ENCODE data around the gene RAB35. TPM values are rescaled to one million over a fixed set of nuclear protein-coding genes. Genes with fewer than 3 reads are reported as not detected.

Gene RAB35
- total RNA-seq, 1 donor from 2014 or later, result 44.4 TPM

- Mint-ChIP-seq H3K36me3 (ENCODE audit: low read depth) (peaks cover 63% of the 10 kb centered on the region), H3K9me3 (ENCODE audit: low read depth) (no peaks in the 10 kb centered on the region), H3K27ac (ENCODE audit: unreplicated experiment) (no peak overlapping the region), H3K4me1 (ENCODE audit: low read depth) (peaks cover 16% of the 10 kb centered on the region), H3K4me3 (ENCODE audit: unreplicated experiment) (no peak overlapping the region), H3K27me3 (ENCODE audit: low read depth) (no peaks in the 10 kb centered on the region)
- DNase-seq (ENCODE audit: low spot score), result no peak
- no peak for TF ChIP-seq CTCF (IDR thresholded peaks at IDR 0.05)
Measured at GRCh38 chr12:120140603-120141002, 24.1 kb upstream of the RAB35 start.

GRCh38 chr12:120139958-120140357 is 23.4 kb upstream of the RAB35 start:
- peaks cover 63% of the 10 kb centered on the region for H3K36me3 Mint-ChIP-seq (ENCODE audit: low read depth)
- TF ChIP-seq CTCF (IDR thresholded peaks at IDR 0.05), result no peak
- H3K27ac Mint-ChIP-seq (ENCODE audit: unreplicated experiment), result no peak overlapping the region
- peaks cover 16% of the 10 kb centered on the region for H3K4me1 Mint-ChIP-seq (ENCODE audit: low read depth)
- no peak for DNase-seq (ENCODE audit: low spot score)
- H3K27me3 Mint-ChIP-seq (ENCODE audit: low read depth), result no peaks in the 10 kb centered on the region
- H3K4me3 Mint-ChIP-seq (ENCODE audit: unreplicated experiment), result no peak overlapping the region
- no peaks in the 10 kb centered on the region for H3K9me3 Mint-ChIP-seq (ENCODE audit: low read depth)

GRCh38 chr12:120138366-120138765 is 21.8 kb upstream of the RAB35 start:
- Mint-ChIP-seq H3K4me1 (ENCODE audit: low read depth) (peaks cover 16% of the 10 kb centered on the region), H3K27me3 (ENCODE audit: low read depth) (no peaks in the 10 kb centered on the region), H3K27ac (ENCODE audit: unreplicated experiment) (no peak overlapping the region), H3K4me3 (ENCODE audit: unreplicated experiment) (no peak overlapping the region), H3K9me3 (ENCODE audit: low read depth) (no peaks in the 10 kb centered on the region), H3K36me3 (ENCODE audit: low read depth) (peaks cover 62% of the 10 kb centered on the region)
- TF ChIP-seq CTCF (IDR thresholded peaks at IDR 0.05), result no peak
- DNase-seq (ENCODE audit: low spot score), result no peak

GRCh38 chr12:120137833-120138232 is 21.3 kb upstream of the RAB35 start:
- H3K27me3 Mint-ChIP-seq (ENCODE audit: low read depth), result no peaks in the 10 kb centered on the region
- H3K4me1 Mint-ChIP-seq (ENCODE audit: low read depth), result peaks cover 16% of the 10 kb centered on the region
- H3K36me3 Mint-ChIP-seq (ENCODE audit: low read depth), result peaks cover 60% of the 10 kb centered on the region
- no peak overlapping the region for H3K4me3 Mint-ChIP-seq (ENCODE audit: unreplicated experiment)
- no peak for TF ChIP-seq CTCF (IDR thresholded peaks at IDR 0.05)
- H3K9me3 Mint-ChIP-seq (ENCODE audit: low read depth), result no peaks in the 10 kb centered on the region
- DNase-seq (ENCODE audit: low spot score), result no peak
- H3K27ac Mint-ChIP-seq (ENCODE audit: unreplicated experiment), result no peak overlapping the region

- Mint-ChIP-seq H3K4me1 (ENCODE audit: low read depth) (peaks cover 13% of the 10 kb centered on the region), H3K27me3 (ENCODE audit: low read depth) (no peaks in the 10 kb centered on the region), H3K4me3 (ENCODE audit: unreplicated experiment) (no peak overlapping the region), H3K36me3 (ENCODE audit: low read depth) (peaks cover 55% of the 10 kb centered on the region), H3K27ac (ENCODE audit: unreplicated experiment) (no peak overlapping the region), H3K9me3 (ENCODE audit: low read depth) (no peaks in the 10 kb centered on the region)
- no peak for TF ChIP-seq CTCF (IDR thresholded peaks at IDR 0.05)
- no peak for DNase-seq (ENCODE audit: low spot score)
Measured at GRCh38 chr12:120136093-120136770, 19.7 kb upstream of the RAB35 start.
